Stimulated activated CD4-positive, alpha-beta T cell treated with anti-CD3 and anti-CD28 coated beads, Interleukin-4, amount 100 ng/mL, for 24 hours (primary cell): ENCODE results near the gene GPR31.

Experiments
- DNase-seq: peaks from one replicate; pipeline ENCODE4 v3.0.0-alpha.2; 2020

The GPR31 gene

GRCh38 chr6:167137081-167137480 is 20.7 kb downstream of the GPR31 start:
- DNase-seq: no peak

DNA sequence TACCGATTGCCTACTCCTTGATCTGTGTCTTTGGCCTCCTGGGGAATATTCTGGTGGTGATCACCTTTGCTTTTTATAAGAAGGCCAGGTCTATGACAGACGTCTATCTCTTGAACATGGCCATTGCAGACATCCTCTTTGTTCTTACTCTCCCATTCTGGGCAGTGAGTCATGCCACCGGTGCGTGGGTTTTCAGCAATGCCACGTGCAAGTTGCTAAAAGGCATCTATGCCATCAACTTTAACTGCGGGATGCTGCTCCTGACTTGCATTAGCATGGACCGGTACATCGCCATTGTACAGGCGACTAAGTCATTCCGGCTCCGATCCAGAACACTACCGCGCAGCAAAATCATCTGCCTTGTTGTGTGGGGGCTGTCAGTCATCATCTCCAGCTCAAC is 21.4 kb downstream of the GPR31 start:
- DNase-seq: no peak

DNA sequence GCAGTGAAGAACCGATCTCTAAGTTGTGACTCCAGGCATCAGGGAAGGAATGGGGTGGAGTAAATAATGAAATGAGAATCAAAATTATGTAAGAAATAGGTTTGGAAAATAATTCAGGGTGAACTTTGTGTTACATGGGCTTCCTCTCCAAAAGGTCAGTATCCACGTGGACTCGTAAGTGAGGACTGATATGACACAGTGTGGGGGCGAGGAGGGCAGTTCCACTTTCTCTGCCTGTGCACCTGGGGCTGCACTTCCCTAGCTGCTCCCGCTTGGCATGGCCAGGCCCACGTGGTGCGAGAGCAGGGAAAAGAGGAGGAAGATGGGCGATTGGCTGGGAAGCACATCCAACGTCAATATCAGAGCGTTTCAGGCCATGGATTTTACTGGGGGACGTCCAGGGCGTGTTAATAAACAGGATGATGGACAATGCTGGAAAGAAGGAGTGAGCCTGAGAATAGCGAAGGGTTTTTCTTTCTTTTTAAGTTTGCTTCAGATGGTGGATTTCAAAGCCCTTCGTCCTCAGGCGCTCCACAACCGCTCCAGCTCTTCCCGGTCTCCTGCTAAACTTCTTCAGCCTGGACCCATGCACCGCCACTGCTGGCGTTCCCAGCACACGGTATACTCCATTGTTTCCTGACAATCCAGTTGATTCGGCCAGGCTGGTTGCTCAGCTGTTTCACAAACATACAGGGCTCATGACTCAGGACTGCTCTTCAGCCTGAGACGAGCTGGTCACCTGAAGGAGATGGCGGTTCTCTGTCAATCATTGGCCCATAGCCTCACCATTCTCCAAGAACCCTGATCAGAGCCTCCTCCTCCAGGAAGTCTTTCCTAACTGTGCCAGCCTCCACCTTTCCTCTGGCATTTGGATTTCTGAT is 23.1 kb downstream of the GPR31 start:
- DNase-seq: no peak

- DNase-seq: no peak
Observed at GRCh38 chr6:167130712-167131684, 26.8 kb downstream of the GPR31 start.

GRCh38 chr6:167130008-167130677 is 27.6 kb downstream of the GPR31 start:
- no peak for DNase-seq

DNA sequence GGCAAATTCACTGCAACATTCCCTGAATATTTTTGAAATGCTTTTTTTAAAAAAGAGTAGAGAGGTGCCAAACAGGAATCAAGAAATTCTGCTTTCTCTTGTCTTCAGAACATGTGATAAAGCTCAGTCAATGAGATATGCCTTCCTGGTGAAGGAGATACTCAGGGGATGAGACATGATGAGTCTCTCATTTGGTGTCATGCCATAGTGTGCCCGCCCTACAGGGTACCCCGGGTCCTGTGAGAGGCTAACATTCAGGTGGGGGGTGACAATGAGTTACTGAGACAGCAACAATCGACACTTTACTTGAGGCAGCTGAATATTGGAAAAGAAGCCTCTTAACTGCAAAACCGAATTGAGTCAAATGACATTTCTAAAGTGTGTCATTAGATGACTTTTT is 28.2 kb downstream of the GPR31 start:
- DNase-seq: no peak

DNA sequence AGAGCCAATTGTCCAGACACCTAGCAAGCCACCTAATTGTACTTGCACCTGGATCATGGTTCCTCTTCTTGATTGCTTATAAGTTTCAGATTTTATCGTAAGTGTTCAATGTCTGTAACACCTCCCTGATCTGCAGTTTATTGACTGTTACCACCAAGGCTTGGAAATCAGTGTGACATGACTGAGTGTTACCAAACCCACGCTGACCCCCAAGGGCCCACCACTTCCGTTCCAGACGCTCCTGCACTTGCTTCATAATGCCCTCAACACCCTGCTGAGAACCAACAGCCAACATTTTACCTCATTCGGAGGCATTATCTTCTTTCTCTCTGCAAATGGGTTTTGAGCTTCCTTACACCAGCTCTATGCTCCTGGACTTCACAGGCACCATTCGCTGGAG is 28.6 kb downstream of the GPR31 start:
- DNase-seq: no peak

GRCh38 chr6:167127785-167128531 is 29.8 kb downstream of the GPR31 start:
- no peak for DNase-seq

DNA sequence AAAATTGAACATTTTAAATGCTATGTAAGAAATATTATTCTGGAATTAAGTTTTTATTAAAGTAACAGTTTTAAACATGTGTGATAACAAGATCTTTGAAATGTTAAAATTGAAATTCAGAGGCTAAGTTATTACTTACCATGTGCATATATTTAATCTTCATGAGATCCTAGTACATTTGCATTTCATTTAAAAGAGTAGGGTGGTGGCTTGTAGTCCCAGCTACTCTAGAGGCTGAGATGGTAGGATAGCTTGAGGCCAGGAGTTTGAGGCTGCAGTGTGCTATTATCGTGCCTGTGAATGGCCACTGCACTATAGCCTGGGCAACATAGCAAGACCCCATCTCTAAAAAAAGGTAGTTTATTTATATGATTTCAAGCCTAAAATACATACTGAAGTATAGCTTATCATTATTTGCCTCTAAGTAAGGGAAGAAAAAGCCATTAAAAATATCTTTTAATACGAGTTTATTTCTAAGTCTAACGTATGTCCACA is 31.9 kb downstream of the GPR31 start:
- no peak for DNase-seq

DNA sequence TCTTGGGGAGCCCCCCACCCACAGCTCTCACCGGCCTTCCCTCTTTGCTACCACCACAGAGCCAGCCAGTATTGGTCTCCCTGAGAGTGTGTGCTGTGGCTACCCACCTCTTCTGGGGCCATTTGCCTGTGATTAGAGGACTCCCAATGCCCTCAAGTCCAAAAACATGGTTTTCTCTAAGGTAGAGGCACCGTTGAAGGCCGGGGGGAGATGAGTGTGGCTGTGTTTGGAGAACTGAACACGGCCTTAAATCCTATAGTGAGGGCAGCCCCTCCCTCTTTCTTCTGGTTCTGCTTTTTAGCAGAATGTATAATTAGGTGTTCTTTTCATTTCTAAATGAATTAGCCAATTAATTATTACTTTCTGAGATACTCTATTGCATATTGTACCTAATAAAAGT is 32.4 kb downstream of the GPR31 start:
- DNase-seq: no peak

DNA sequence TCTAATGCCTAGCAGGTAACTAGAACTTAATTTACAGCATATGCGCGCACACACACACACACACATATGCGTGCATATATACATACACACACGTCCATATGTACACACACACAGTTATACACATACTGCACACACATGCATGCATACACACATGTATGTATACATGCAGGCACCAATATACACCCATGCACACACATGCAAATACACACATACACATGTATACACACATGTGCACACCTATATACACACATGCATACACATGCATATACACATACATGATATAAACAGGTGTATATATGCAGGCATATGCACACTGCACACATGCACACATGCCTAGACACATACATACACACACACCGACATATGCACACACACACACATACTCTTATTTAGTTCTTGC is 33.0 kb downstream of the GPR31 start:
- DNase-seq: no peak

- DNase-seq: no peak
Observed at GRCh38 chr6:167122827-167123657, 34.7 kb downstream of the GPR31 start, which contains the start of gene CCR6. TSS of gene CCR6 (plus strand) at chr6:167123096. CDS start at chr6:167136135, 13,039 bp downstream.

DNA sequence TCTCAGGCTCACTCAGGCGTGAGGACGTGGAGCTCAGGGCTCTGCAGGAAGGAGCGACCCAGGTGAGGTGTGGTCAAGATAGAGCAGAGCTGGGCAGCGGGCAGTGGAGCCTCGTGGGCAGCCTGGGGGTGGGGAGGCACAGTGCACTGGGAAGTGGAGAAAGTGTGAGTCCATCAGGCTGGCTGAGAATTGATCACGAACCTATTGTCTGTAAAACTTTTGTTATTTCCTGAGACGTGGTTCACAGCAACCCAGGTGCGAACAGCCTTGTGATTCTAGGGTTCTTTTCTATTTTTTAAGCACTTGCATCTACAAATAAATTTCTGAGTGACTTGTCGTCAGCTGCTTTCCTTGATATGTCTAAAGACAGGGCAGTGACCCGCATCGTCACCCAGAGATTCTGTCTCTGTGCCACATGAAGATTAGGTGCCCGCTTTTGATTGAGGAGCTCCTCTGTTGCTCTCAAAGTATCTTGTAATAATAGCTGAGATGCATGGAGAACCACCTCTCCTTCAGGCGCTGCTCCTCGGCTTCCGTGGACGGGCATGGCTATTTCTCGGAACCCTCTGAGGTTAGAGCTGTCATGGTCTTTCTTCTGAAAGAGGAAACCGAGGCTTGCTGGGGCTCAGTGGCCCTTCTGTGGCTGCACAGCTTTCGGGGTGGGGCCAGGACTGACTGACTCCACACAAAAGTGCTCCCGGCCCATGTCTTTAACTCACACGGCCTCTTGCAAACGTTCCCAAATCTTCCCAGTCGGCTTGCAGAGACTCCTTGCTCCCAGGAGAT is 35.5 kb downstream of the GPR31 start:
- no peak for DNase-seq

GRCh38 chr6:167121335-167121841 is 36.4 kb downstream of the GPR31 start:
- DNase-seq: no peak

DNA sequence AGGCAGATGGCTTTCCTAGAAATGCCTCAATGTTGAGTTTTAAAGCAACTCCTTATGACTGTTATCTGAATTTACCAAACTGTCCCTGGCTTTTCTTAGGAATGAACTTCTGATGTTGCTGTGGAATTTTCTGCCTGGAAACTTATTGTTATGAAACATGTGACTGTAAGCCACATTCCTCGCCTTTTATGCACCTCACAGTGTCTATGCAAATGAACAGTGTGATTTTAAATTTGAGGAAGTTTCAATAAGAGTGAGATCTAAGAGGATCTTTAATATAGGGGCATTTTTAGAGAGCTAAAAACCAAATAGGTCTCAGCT is 37.2 kb downstream of the GPR31 start:
- DNase-seq: no peak

DNA sequence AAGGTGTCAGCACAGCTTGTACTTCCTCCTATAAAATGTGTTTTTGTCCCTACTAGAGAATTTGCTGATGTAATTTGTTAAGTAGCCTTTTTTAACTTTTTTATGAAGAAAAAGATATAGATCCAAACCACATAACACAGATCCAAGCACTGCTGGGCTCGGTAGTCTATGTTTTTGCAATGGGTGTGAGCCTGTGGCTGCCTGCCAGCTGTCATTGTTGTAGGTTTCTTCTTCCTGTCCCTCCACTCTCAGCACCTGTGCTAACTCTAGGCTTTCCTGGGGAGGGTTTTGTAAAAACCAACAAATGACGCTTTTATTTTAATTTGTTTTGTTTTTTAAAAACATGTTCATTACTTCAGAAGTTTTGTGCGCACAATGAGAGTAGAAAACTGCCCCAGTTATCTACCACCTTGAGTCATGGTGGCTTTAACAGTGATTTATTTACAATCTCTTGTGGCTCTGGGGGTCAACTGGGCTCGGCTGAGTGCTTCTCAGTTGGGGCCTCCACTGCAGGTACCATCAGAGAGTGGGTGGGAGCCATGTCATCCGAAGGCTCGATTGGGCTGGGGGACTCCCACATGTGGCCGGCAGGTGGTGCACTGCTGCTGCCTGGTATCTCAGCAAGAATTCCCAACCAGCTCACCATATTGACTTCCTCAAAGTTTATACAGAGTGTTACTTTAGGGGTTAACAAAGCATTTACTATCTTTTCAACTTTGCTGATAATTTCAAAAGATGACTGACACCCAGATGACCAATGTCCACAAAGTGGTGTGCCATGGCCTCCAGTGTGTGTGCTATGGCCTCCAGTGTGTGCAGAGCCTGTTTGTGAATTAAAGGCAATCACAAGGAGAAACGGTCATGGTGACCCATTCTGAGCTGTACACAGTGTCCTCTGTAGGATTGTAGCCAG is 37.9 kb downstream of the GPR31 start:
- no peak for DNase-seq

DNA sequence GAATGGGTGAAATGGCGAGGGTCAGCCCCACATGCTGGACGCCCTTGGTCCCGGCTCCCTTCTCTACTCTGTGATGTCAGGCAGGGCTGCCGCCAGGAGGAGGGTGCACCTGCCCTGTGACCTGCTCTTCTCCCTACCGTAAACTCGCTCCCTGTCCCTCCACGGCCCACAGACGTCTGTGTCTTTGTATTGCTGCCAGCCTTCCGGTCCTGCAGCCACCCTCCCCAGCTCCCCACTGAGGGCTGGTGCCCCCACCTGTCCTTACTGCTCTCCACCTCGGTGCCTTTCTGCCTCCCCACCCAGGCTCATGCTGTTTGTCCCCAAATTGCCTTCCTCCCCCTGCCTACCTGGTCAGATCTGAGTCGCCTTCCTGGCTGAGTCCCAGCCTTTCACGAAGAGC is 38.9 kb downstream of the GPR31 start:
- no peak for DNase-seq

GRCh38 chr6:167118006-167118405 is 39.8 kb downstream of the GPR31 start:
- DNase-seq: no peak

GRCh38 chr6:167116838-167117228 is 40.9 kb downstream of the GPR31 start:
- no peak for DNase-seq
